Trophoblast cell (in vitro differentiated cells and primary cell): ENCODE results near the gene SERPIND1.
A peak's percentile ranks its signal among the peaks of the same experiment; 100 is the strongest.

Experiments used
- DNase-seq, 2 donors: peaks; one replicate each; pipeline ENCODE4 v3.0.0-alpha.2; 2016
- H2AFZ ChIP-seq: 2 replicates; pipeline ENCODE4 v1.6.1; 2013; ENCODE audit warnings: low read length, moderate library complexity, mild to moderate bottlenecking; ENCODE audit not compliant: insufficient read depth, poor library complexity
- H2AK5ac ChIP-seq: 2 replicates; pipeline ENCODE4 v1.6.1; 2013; ENCODE audit warnings: mild to moderate bottlenecking, low read length
- H2BK120ac ChIP-seq: 2 replicates; pipeline ENCODE4 v1.6.1; 2013; ENCODE audit warnings: low read length, mild to moderate bottlenecking, moderate library complexity; ENCODE audit not compliant: insufficient read depth, poor library complexity
- H2BK12ac ChIP-seq: 2 replicates; pipeline ENCODE4 v1.6.1; 2013; ENCODE audit warnings: mild to moderate bottlenecking, low read length, moderate library complexity
- H2BK5ac ChIP-seq: 2 replicates; pipeline ENCODE4 v1.6.1; 2013; ENCODE audit warnings: low read length, low read depth, moderate library complexity, mild to moderate bottlenecking; ENCODE audit not compliant: poor library complexity
- H3K14ac ChIP-seq: 2 replicates; pipeline ENCODE4 v1.6.1; 2013; ENCODE audit warnings: mild to moderate bottlenecking, low read length
- H3K18ac ChIP-seq: 2 replicates; pipeline ENCODE4 v1.6.1; 2013; ENCODE audit warnings: mild to moderate bottlenecking, low read length
- H3K23ac ChIP-seq: 2 replicates; pipeline ENCODE4 v1.6.1; 2013; ENCODE audit warnings: low read length
- H3K27ac ChIP-seq: 2 replicates; pipeline ENCODE4 v1.5.1; 2013; ENCODE audit warnings: low read depth, mild to moderate bottlenecking, inconsistent platforms, low read length, moderate library complexity
- H3K27me3 ChIP-seq: 2 replicates; pipeline ENCODE4 v1.6.1; 2013; ENCODE audit warnings: inconsistent platforms, mild to moderate bottlenecking, low read length, moderate library complexity; ENCODE audit not compliant: insufficient read depth
- H3K36me3 ChIP-seq, 2 experiments: 1 replicate in 1 of 2; 2 replicates in 1 of 2; pipeline ENCODE4 v1.6.1; 2013; ENCODE audit warnings: low read length in 2 of 2, mild to moderate bottlenecking in 2 of 2, moderate library complexity in 1 of 2; ENCODE audit not compliant: insufficient read depth in 2 of 2, control insufficient read depth in 1 of 2
- H3K4ac ChIP-seq: 2 replicates; pipeline ENCODE4 v1.6.1; 2013; ENCODE audit warnings: low read depth, mild to moderate bottlenecking, low read length, moderate library complexity
- H3K4me1 ChIP-seq, 2 experiments: 1 replicate in 1 of 2; 2 replicates in 1 of 2; pipeline ENCODE4 v1.6.1; 2013; ENCODE audit warnings: low read length in 2 of 2, mild to moderate bottlenecking in 2 of 2, moderate library complexity in 1 of 2; ENCODE audit not compliant: insufficient read depth in 2 of 2, control insufficient read depth in 1 of 2
- H3K4me2 ChIP-seq: 2 replicates; pipeline ENCODE4 v1.6.1; 2013; ENCODE audit warnings: inconsistent platforms, mild to moderate bottlenecking, low read length, moderate library complexity
- H3K4me3 ChIP-seq: 2 replicates; pipeline ENCODE4 v1.5.1; 2013; ENCODE audit warnings: mild to moderate bottlenecking, low read depth, low read length, inconsistent platforms
- H3K79me1 ChIP-seq: one replicate; pipeline ENCODE4 v1.6.1; 2013; ENCODE audit warnings: low read length
- H3K79me2 ChIP-seq: 2 replicates; pipeline ENCODE4 v1.6.1; 2013; ENCODE audit warnings: low read length, mild to moderate bottlenecking; ENCODE audit not compliant: control insufficient read depth, insufficient read depth, poor library complexity
- H3K9ac ChIP-seq: 2 replicates; pipeline ENCODE4 v1.6.1; 2013; ENCODE audit warnings: mild to moderate bottlenecking, low read length
- H3K9me3 ChIP-seq: 2 replicates; pipeline ENCODE4 v1.6.1; 2013; ENCODE audit warnings: low read depth, mild to moderate bottlenecking, control low read depth, inconsistent platforms, low read length; ENCODE audit not compliant: insufficient read depth
- H4K12ac ChIP-seq: 2 replicates; pipeline ENCODE4 v1.6.1; 2013; ENCODE audit warnings: low read depth, mild to moderate bottlenecking, low read length, moderate library complexity
- H4K8ac ChIP-seq: 2 replicates; pipeline ENCODE4 v1.6.1; 2013; ENCODE audit warnings: low read depth, mild to moderate bottlenecking, low read length, moderate library complexity
- H4K91ac ChIP-seq: one replicate; pipeline ENCODE4 v1.6.1; 2013; ENCODE audit warnings: low read depth, mild to moderate bottlenecking, low read length, moderate library complexity
- WGBS: extraction: QIAGEN DNeasy Blood & Tissue Kit; methylation state at CpG from one replicate; pipeline ENCODE4 v1.1.7; 2013; ENCODE audit warnings: missing lambda C conversion rate; ENCODE audit not compliant: insufficient read length, insufficient coverage; ENCODE audit errors: extremely low coverage; 5-methylcytosine and 5-hydroxymethylcytosine counted together

SERPIND1 gene

GRCh38 chr22:20748731-20749428 lies 25.0 kb upstream of the SERPIND1 start:
- Histone ChIP-seq H2AK5ac (no peak overlapping the region), H4K8ac (no peak overlapping the region), H3K18ac (no peak overlapping the region), H2BK120ac (no peak overlapping the region), H3K9ac (no peak overlapping the region), H2BK5ac (no peak overlapping the region), H3K23ac (no peak overlapping the region), H3K27ac (no peak overlapping the region), H4K91ac (no peak overlapping the region), H4K12ac (no peak overlapping the region), H3K27me3 (no peaks in the 10 kb centered on the region), H2AFZ (no peak overlapping the region), H3K4ac (no peak overlapping the region), H3K79me2 (no peaks in the 10 kb centered on the region), H3K4me1 (no peaks in the 10 kb centered on the region), H3K79me1 (no peaks in the 10 kb centered on the region), H3K36me3 (peaks cover 31 to 52% of the 10 kb centered on the region in 2 experiments), H3K9me3 (no peaks in the 10 kb centered on the region), H3K4me2 (no peak overlapping the region), H2BK12ac (no peak overlapping the region), H3K4me3 (no peak overlapping the region), H3K14ac (no peak overlapping the region)
- no CpG with 5 or more reads among the region's 9 CpGs for WGBS
- no peak for DNase-seq

GRCh38 chr22:20749453-20749852 lies 24.5 kb upstream of the SERPIND1 start:
- Histone ChIP-seq H3K27ac (no peak overlapping the region), H3K79me2 (no peaks in the 10 kb centered on the region), H3K18ac (no peak overlapping the region), H4K91ac (no peak overlapping the region), H3K79me1 (no peaks in the 10 kb centered on the region), H3K27me3 (no peaks in the 10 kb centered on the region), H3K14ac (no peak overlapping the region), H3K4me3 (no peak overlapping the region), H2BK5ac (no peak overlapping the region), H3K9ac (no peak overlapping the region), H2BK12ac (no peak overlapping the region), H3K4ac (no peak overlapping the region), H2AFZ (no peak overlapping the region), H3K36me3 (peaks cover 28 to 49% of the 10 kb centered on the region in 2 experiments), H3K4me2 (no peak overlapping the region), H4K8ac (no peak overlapping the region), H2AK5ac (no peak overlapping the region), H2BK120ac (no peak overlapping the region), H4K12ac (no peak overlapping the region), H3K4me1 (no peaks in the 10 kb centered on the region), H3K9me3 (no peaks in the 10 kb centered on the region), H3K23ac (no peak overlapping the region)
- DNase-seq: no peak
- WGBS: no CpG with 5 or more reads among the region's 3 CpGs

GRCh38 chr22:20750461-20751184 lies 23.3 kb upstream of the SERPIND1 start:
- Histone ChIP-seq H3K18ac (no peak overlapping the region), H4K8ac (no peak overlapping the region), H3K79me2 (no peaks in the 10 kb centered on the region), H3K4me1 (no peaks in the 10 kb centered on the region), H2BK12ac (no peak overlapping the region), H3K27ac (no peak overlapping the region), H2AK5ac (no peak overlapping the region), H3K4me2 (no peak overlapping the region), H3K9me3 (no peaks in the 10 kb centered on the region), H4K12ac (no peak overlapping the region), H2BK5ac (no peak overlapping the region), H3K4me3 (no peak overlapping the region), H3K9ac (no peak overlapping the region), H2AFZ (no peak overlapping the region), H3K79me1 (no peaks in the 10 kb centered on the region), H3K4ac (no peak overlapping the region), H3K36me3 (peaks cover 27 to 46% of the 10 kb centered on the region in 2 experiments), H3K23ac (no peak overlapping the region), H2BK120ac (no peak overlapping the region), H4K91ac (no peak overlapping the region), H3K27me3 (no peaks in the 10 kb centered on the region), H3K14ac (no peak overlapping the region)
- no CpG with 5 or more reads among the region's 9 CpGs for WGBS
- DNase-seq: peak in 1 of 2 donors; percentile 18

GRCh38 chr22:20751185-20751851 lies 22.6 kb upstream of the SERPIND1 start:
- Histone ChIP-seq H3K27ac (no peak overlapping the region), H2BK120ac (no peak overlapping the region), H3K27me3 (no peaks in the 10 kb centered on the region), H3K4me3 (no peak overlapping the region), H3K18ac (no peak overlapping the region), H3K79me2 (no peaks in the 10 kb centered on the region), H4K8ac (no peak overlapping the region), H2AFZ (no peak overlapping the region), H3K4ac (no peak overlapping the region), H3K9ac (no peak overlapping the region), H3K14ac (no peak overlapping the region), H4K12ac (no peak overlapping the region), H2BK5ac (no peak overlapping the region), H2AK5ac (no peak overlapping the region), H4K91ac (no peak overlapping the region), H3K9me3 (no peaks in the 10 kb centered on the region), H2BK12ac (no peak overlapping the region), H3K23ac (no peak overlapping the region), H3K79me1 (no peaks in the 10 kb centered on the region), H3K4me2 (no peak overlapping the region), H3K36me3 (peaks cover 26 to 45% of the 10 kb centered on the region in 2 experiments), H3K4me1 (no peaks in the 10 kb centered on the region)
- DNase-seq: peak in 1 of 2 donors; percentile 14
- no CpG with 5 or more reads among the region's 18 CpGs for whole genome bisulfite sequencing
